ENCODE results near the gene ZNRF3. TPM values are rescaled to one million over a fixed set of nuclear protein-coding genes. Genes with fewer than 3 reads are reported as not detected.

ZNRF3 gene
- total and polyA plus RNA-seq, 4 donors: 3.5 to 10.2 (median 6.9) TPM

- TF ChIP-seq CTCF (IDR thresholded peaks at IDR 0.05; ENCODE audit: control extremely low read depth, extremely low read depth): no peak
- Histone ChIP-seq H3K4me1 (ENCODE audit: control insufficient read depth in 5 of 5, insufficient read depth in 5 of 5, low read length in 5 of 5) (peaks cover 0 to 42% (median 25%) of the 10 kb centered on the region in 5 donors), H3K9ac (ENCODE audit: insufficient read depth in 1 of 2, low read length in 2 of 2) (peak overlapping the region in 1 of 2 donors; percentile 33), H3K27ac (ENCODE audit: low read depth in 1 of 2, low read length in 1 of 2) (no peak overlapping the region), H3K36me3 (ENCODE audit: control insufficient read depth in 4 of 4, insufficient read depth in 4 of 4, low read length in 4 of 4) (no peaks in the 10 kb centered on the region), H3K27me3 (ENCODE audit: control insufficient read depth in 3 of 3, insufficient read depth in 3 of 3, low read length in 2 of 3) (no peaks in the 10 kb centered on the region), H3K9me3 (ENCODE audit: control insufficient read depth in 4 of 4, insufficient read depth in 3 of 4, low read length in 3 of 4) (no peaks in the 10 kb centered on the region), H3K4me3 (no peak overlapping the region)
- DNase-seq (no peak), ATAC-seq (ENCODE audit: insufficient read depth, low FRiP score) (no peak)
- 54 to 57% methylated on average over 3 of the region's 3 CpGs for WGBS, 2 donors
Measured at GRCh38 chr22:29089507-29089906, 206.1 kb downstream of the ZNRF3 start.

GRCh38 chr22:29090039-29090438 is 206.7 kb downstream of the ZNRF3 start:
- no peak for DNase-seq
- no peak for ATAC-seq (ENCODE audit: insufficient read depth, low FRiP score)
- no peaks in the 10 kb centered on the region for H3K27me3 ChIP-seq (ENCODE audit: control insufficient read depth in 3 of 3, insufficient read depth in 3 of 3, low read length in 2 of 3)
- peaks cover 0 to 3% (median 0%) of the 10 kb centered on the region in 4 donors for H3K36me3 ChIP-seq (ENCODE audit: control insufficient read depth in 4 of 4, insufficient read depth in 4 of 4, low read length in 4 of 4)
- peak overlapping the region in 1 of 2 donors; percentile 33 for H3K9ac ChIP-seq (ENCODE audit: insufficient read depth in 1 of 2, low read length in 2 of 2)
- WGBS, 2 donors: 62 to 80% methylated on average over 3 of the region's 3 CpGs
- H3K4me1 ChIP-seq (ENCODE audit: control insufficient read depth in 5 of 5, insufficient read depth in 5 of 5, low read length in 5 of 5): peaks cover 0 to 42% (median 28%) of the 10 kb centered on the region in 5 donors
- no peak overlapping the region for H3K4me3 ChIP-seq
- H3K27ac ChIP-seq (ENCODE audit: low read depth in 1 of 2, low read length in 1 of 2): no peak overlapping the region
- TF ChIP-seq CTCF (IDR thresholded peaks at IDR 0.05; ENCODE audit: control extremely low read depth, extremely low read depth): no peak
- H3K9me3 ChIP-seq (ENCODE audit: control insufficient read depth in 4 of 4, insufficient read depth in 3 of 4, low read length in 3 of 4): no peaks in the 10 kb centered on the region

GRCh38 chr22:29092243-29092642 is 208.9 kb downstream of the ZNRF3 start:
- H3K9me3 ChIP-seq (ENCODE audit: control insufficient read depth in 4 of 4, insufficient read depth in 3 of 4, low read length in 3 of 4): no peaks in the 10 kb centered on the region
- H3K27me3 ChIP-seq (ENCODE audit: control insufficient read depth in 3 of 3, insufficient read depth in 3 of 3, low read length in 2 of 3): no peaks in the 10 kb centered on the region
- H3K4me1 ChIP-seq (ENCODE audit: control insufficient read depth in 5 of 5, insufficient read depth in 5 of 5, low read length in 5 of 5): peaks cover 3 to 46% (median 43%) of the 10 kb centered on the region in 5 donors
- peaks cover 0 to 9% (median 0%) of the 10 kb centered on the region in 4 donors for H3K36me3 ChIP-seq (ENCODE audit: control insufficient read depth in 4 of 4, insufficient read depth in 4 of 4, low read length in 4 of 4)
- H3K9ac ChIP-seq (ENCODE audit: insufficient read depth in 1 of 2, low read length in 2 of 2): no peak overlapping the region
- H3K4me3 ChIP-seq: no peak overlapping the region
- 63 to 74% methylated on average over 4 of the region's 4 CpGs for WGBS, 2 donors
- DNase-seq: no peak
- H3K27ac ChIP-seq (ENCODE audit: low read depth in 1 of 2, low read length in 1 of 2): no peak overlapping the region
- no peak for TF ChIP-seq CTCF (IDR thresholded peaks at IDR 0.05; ENCODE audit: control extremely low read depth, extremely low read depth)
- no peak for ATAC-seq (ENCODE audit: insufficient read depth, low FRiP score)

- H3K4me1 ChIP-seq (ENCODE audit: control insufficient read depth in 5 of 5, insufficient read depth in 5 of 5, low read length in 5 of 5): peaks cover 3 to 46% (median 44%) of the 10 kb centered on the region in 5 donors
- DNase-seq (no peak), ATAC-seq (ENCODE audit: insufficient read depth, low FRiP score) (no peak)
- H3K4me3 ChIP-seq: no peak overlapping the region
- H3K27me3 ChIP-seq (ENCODE audit: control insufficient read depth in 3 of 3, insufficient read depth in 3 of 3, low read length in 2 of 3): no peaks in the 10 kb centered on the region
- no peak overlapping the region for H3K9ac ChIP-seq (ENCODE audit: insufficient read depth in 1 of 2, low read length in 2 of 2)
- no peak overlapping the region for H3K27ac ChIP-seq (ENCODE audit: low read depth in 1 of 2, low read length in 1 of 2)
- 80 to 96% methylated on average over 1 of the region's 1 CpG for WGBS, 2 donors
- H3K36me3 ChIP-seq (ENCODE audit: control insufficient read depth in 4 of 4, insufficient read depth in 4 of 4, low read length in 4 of 4): peaks cover 0 to 9% (median 0%) of the 10 kb centered on the region in 4 donors
- H3K9me3 ChIP-seq (ENCODE audit: control insufficient read depth in 4 of 4, insufficient read depth in 3 of 4, low read length in 3 of 4): no peaks in the 10 kb centered on the region
- no peak for TF ChIP-seq CTCF (IDR thresholded peaks at IDR 0.05; ENCODE audit: control extremely low read depth, extremely low read depth)
Measured at GRCh38 chr22:29093030-29093429, 209.7 kb downstream of the ZNRF3 start.

All from lung (tissue), 12 donors.